HepG2 (cell line): ENCODE measurements around the gene ATP2A2. TPM values are rescaled to one million over a fixed set of nuclear protein-coding genes. Genes with fewer than 3 reads are reported as not detected.

Source experiments
- ARID4A ChIP-seq: sonication (generic); formaldehyde crosslinking; IDR thresholded peaks from 2 replicates; pipeline ENCODE4 v1.5.0; 2020; ENCODE audit warnings: mild to moderate bottlenecking, missing genetic modification reagents, borderline replicate concordance
- ATRX ChIP-seq: sonication (generic); formaldehyde crosslinking; IDR thresholded peaks from 2 replicates; pipeline ENCODE4 v1.4.0; 2020; ENCODE audit warnings: missing genetic modification reagents, borderline replicate concordance
- CBX1 ChIP-seq: IDR thresholded peaks from one replicate; pipeline ENCODE4 v1.6.1; 2016; ENCODE audit warnings: antibody characterized with exemption, low read depth
- CCDC6 ChIP-seq: sonication (generic); formaldehyde crosslinking; IDR thresholded peaks from 2 replicates; pipeline ENCODE4 v1.8.1; 2022; ENCODE audit warnings: mild to moderate bottlenecking, missing genetic modification reagents, moderate library complexity
- CHCHD3 ChIP-seq: sonication (generic); formaldehyde crosslinking; IDR thresholded peaks from 2 replicates; pipeline ENCODE4 v1.8.0; 2022; ENCODE audit warnings: mild to moderate bottlenecking, missing genetic modification reagents, moderate library complexity
- CREB3 ChIP-seq: sonication (generic); formaldehyde crosslinking; IDR thresholded peaks from 2 replicates; pipeline ENCODE4 v1.5.0; 2020; ENCODE audit warnings: missing genetic modification reagents
- DNMT3B ChIP-seq: conservative IDR thresholded peaks from 2 replicates; pipeline ENCODE4 v1.6.1; 2016; ENCODE audit warnings: missing biosample characterization, control low read depth
- HNF4A ChIP-seq: sonication (generic); formaldehyde crosslinking; IDR thresholded peaks from 2 replicates; pipeline ENCODE4 v1.4.0; 2020; ENCODE audit warnings: missing genetic modification reagents
- HNF4G ChIP-seq, 2 experiments: sonication (generic) in 1 of 2; formaldehyde crosslinking in 1 of 2; IDR thresholded peaks; 2 replicates each; pipeline versions ENCODE4 v1.4.0 to v1.6.1; 2011 to 2020; ENCODE audit warnings: borderline replicate concordance in 2 of 2, low read depth in 2 of 2, mild to moderate bottlenecking in 2 of 2, low read length in 1 of 2, missing genetic modification reagents in 1 of 2, moderate library complexity in 1 of 2
- KLF12 ChIP-seq: sonication (generic); formaldehyde crosslinking; IDR thresholded peaks from 2 replicates; pipeline ENCODE4 v1.4.0; 2020; ENCODE audit warnings: missing genetic modification reagents, borderline replicate concordance
- KLF9 ChIP-seq: IDR thresholded peaks from 2 replicates; pipeline ENCODE4 v1.6.1; 2016; ENCODE audit warnings: low read depth
- MEF2D ChIP-seq: sonication (generic); formaldehyde crosslinking; IDR thresholded peaks from 2 replicates; pipeline ENCODE4 v1.5.1; 2020; ENCODE audit warnings: mild to moderate bottlenecking, missing genetic modification reagents
- MXD3 ChIP-seq: IDR thresholded peaks from 2 replicates; pipeline ENCODE4 v1.6.1; 2016; ENCODE audit warnings: mild to moderate bottlenecking, missing biosample characterization, missing genetic modification reagents
- MXD4 ChIP-seq: IDR thresholded peaks from 2 replicates; pipeline ENCODE4 v1.6.1; 2016; ENCODE audit warnings: mild to moderate bottlenecking, missing biosample characterization, missing genetic modification reagents
- MYC ChIP-seq: sonication (generic); formaldehyde crosslinking; IDR thresholded peaks from 2 replicates; pipeline ENCODE4 v1.9.0; 2021; ENCODE audit warnings: missing genetic modification reagents, borderline replicate concordance
- POLR2AphosphoS5 ChIP-seq: IDR thresholded peaks from 2 replicates; pipeline ENCODE4 v1.6.1; 2012; ENCODE audit warnings: low read depth, low read length
- RAD21 ChIP-seq: fragments of 450-650 bp; formaldehyde crosslinking; IDR thresholded peaks from 2 replicates; pipeline ENCODE4 v1.5.0; 2020; ENCODE audit warnings: mild to moderate bottlenecking
- SP5 ChIP-seq: IDR thresholded peaks from 2 replicates; pipeline ENCODE4 v1.6.1; 2016; ENCODE audit warnings: low read depth, borderline replicate concordance
- ZBTB21 ChIP-seq: sonication (generic); formaldehyde crosslinking; IDR thresholded peaks from 2 replicates; pipeline ENCODE4 v1.4.0; 2020; ENCODE audit warnings: missing genetic modification reagents
- ZNF256 ChIP-seq: sonication (generic); formaldehyde crosslinking; conservative IDR thresholded peaks from 2 replicates; pipeline ENCODE4 v1.4.0; 2020; ENCODE audit warnings: missing genetic modification reagents
- ZNF44 ChIP-seq: sonication (generic); formaldehyde crosslinking; IDR thresholded peaks from 2 replicates; pipeline ENCODE4 v1.5.1; 2020; ENCODE audit warnings: mild to moderate bottlenecking, missing genetic modification reagents
- ZNF703 ChIP-seq: sonication (generic); formaldehyde crosslinking; IDR thresholded peaks from 2 replicates; pipeline ENCODE4 v1.5.1; 2020; ENCODE audit warnings: missing genetic modification reagents, mild to moderate bottlenecking, moderate library complexity, borderline replicate concordance
- ZNF766 ChIP-seq: sonication (generic); formaldehyde crosslinking; IDR thresholded peaks from 2 replicates; pipeline ENCODE4 v1.5.0; 2020; ENCODE audit warnings: missing genetic modification reagents, borderline replicate concordance
- ZNF891 ChIP-seq: sonication (generic); formaldehyde crosslinking; IDR thresholded peaks from 2 replicates; pipeline ENCODE4 v1.5.0; 2020; ENCODE audit warnings: mild to moderate bottlenecking, missing genetic modification reagents
- polyA plus RNA-seq, 8 experiments: library from polyadenylated mRNA; depleted of rRNA in 3 of 8; stranded (reverse) in 7 of 8; unstranded in 1 of 8; fragments of >200 nt; fragmentation: Illumina TruSeq in 4 of 8; extraction: Trizol in 4 of 8; gene quantifications; 2 replicates each; pipeline versions ENCODE4 v1.2.1 to v1.2.3, GENCODE V29; 2011 to 2016; ENCODE audit warnings: low read depth in 4 of 8, missing spikeins in 1 of 8, mixed read lengths in 1 of 8; ENCODE audit not compliant: insufficient read depth in 1 of 8
- total RNA-seq, 5 experiments: library from RNA; depleted of rRNA; stranded (reverse); fragments of >200 nt; fragmentation: Illumina TruSeq; extraction: Trizol; gene quantifications; 2 replicates each; pipeline ENCODE4 v1.2.3, GENCODE V29; 2016; ENCODE audit warnings: low read depth in 1 of 5
- TF ChIP-seq, protein P1 (sequence below): sonication (generic); formaldehyde crosslinking; IDR thresholded peaks from 2 replicates; pipeline ENCODE4 v1.4.0; 2020; ENCODE audit warnings: missing genetic modification reagents

ATP2A2 gene
- total and polyA plus RNA-seq, 2 of the 13 experiments (the other 11 are each of a cell fraction or from before 2014, with no cell fraction given): 35.4 to 85.5 TPM

DNA sequence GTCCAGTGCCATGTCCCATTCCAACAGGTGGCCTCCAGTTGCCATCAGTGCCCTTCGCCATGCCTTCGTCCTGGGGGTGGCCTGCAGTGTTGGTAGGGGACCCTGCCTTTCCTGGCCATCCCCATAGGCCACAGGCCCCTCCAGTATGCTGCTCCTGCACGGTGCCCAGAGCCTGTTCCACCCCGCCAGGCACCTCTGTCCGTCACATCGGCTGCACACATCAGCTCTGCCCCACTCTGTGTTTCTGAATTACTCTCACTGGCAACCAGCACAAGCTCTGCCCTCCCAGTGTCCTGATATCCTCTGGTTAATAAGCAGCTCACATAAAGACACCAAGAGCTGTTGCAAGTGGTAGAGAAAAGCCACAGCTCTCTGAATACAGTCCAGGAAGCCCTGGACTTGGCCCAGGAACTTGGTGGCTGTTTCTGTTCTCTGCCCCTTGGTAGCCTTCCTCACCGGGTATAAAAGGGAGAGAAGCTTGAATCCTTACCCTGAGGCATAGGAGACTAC lies 31.3 kb upstream of the ATP2A2 start (continued):
- TF ChIP-seq KLF9 (CRISPR knock-in tag) (no peak), RAD21 (CRISPR knock-in tag) (0 out of 2 replicates have a peak, but pooled peaks have one; percentile 12), MXD4 (CRISPR knock-in tag) (no peak), MXD3 (no peak), HNF4G (IDR thresholded peaks at IDR 0.05; ENCODE audit: borderline replicate concordance, low read depth, low read length) (0 out of 2 replicates have a peak, but pooled peaks have one; percentile 4), HNF4G (CRISPR knock-in tag; IDR thresholded peaks at IDR 0.05; ENCODE audit: borderline replicate concordance, low read depth) (no peak), CHCHD3 (no peak), MEF2D (CRISPR knock-in tag) (0 out of 2 replicates have a peak, but pooled peaks have one; percentile 1), ATRX (CRISPR knock-in tag) (no peak), ZNF766 (CRISPR knock-in tag) (no peak), POLR2AphosphoS5 (0 out of 2 replicates have a peak, but pooled peaks have one; percentile 19), HNF4A (CRISPR knock-in tag) (no peak), CCDC6 (CRISPR knock-in tag) (no peak), ZBTB21 (CRISPR knock-in tag) (no peak), ZNF44 (CRISPR knock-in tag) (no peak), CBX1 (no peak), MYC (CRISPR knock-in tag) (no peak), CREB3 (CRISPR knock-in tag) (no peak), ZNF891 (no peak), KLF12 (CRISPR knock-in tag) (no peak), ZNF703 (CRISPR knock-in tag) (no peak), SP5 (no peak), DNMT3B (CRISPR knock-in tag) (no peak), ZNF256 (CRISPR knock-in tag) (no peak), ARID4A (CRISPR knock-in tag) (peak; percentile 39; the same call in 1 of the 2 replicates)
- TF ChIP-seq, protein P1, sequence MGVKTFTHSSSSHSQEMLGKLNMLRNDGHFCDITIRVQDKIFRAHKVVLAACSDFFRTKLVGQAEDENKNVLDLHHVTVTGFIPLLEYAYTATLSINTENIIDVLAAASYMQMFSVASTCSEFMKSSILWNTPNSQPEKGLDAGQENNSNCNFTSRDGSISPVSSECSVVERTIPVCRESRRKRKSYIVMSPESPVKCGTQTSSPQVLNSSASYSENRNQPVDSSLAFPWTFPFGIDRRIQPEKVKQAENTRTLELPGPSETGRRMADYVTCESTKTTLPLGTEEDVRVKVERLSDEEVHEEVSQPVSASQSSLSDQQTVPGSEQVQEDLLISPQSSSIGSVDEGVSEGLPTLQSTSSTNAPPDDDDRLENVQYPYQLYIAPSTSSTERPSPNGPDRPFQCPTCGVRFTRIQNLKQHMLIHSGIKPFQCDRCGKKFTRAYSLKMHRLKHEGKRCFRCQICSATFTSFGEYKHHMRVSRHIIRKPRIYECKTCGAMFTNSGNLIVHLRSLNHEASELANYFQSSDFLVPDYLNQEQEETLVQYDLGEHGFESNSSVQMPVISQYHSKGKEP (CRISPR knock-in tag): no peak
